Endothelial cell of umbilical vein (primary cell): ENCODE results near the gene MIX23. TPM values are rescaled to one million over a fixed set of nuclear protein-coding genes. Genes with fewer than 3 reads are reported as not detected.

ENCODE experiments used
- BruUV-seq: library from RNA; stranded (reverse); fragments of 400-500 nt; replicated peaks from 2 replicates; lab custom pipeline; 2021; lab: Mats Ljungman, UMichigan
- CTCF ChIA-PET: fragments of 300-600, 350-600 bp; sonication (Branson Sonifier 250); formaldehyde crosslinking; loops from one replicate; lab custom pipeline; 2021; ENCODE audit warnings: antibody characterized with exemption, inconsistent platforms; lab: Charles Lee
- POLR2A ChIA-PET: fragments of 300-600, 350-600 bp; sonication (Branson Sonifier 250); formaldehyde crosslinking; loops from one replicate; lab custom pipeline; 2021; ENCODE audit warnings: antibody characterized with exemption, inconsistent platforms; lab: Charles Lee
- DNase-seq: peaks from one replicate; pipeline ENCODE4 v3.0.0-alpha.2; 2011; ENCODE audit warnings: low read depth, low spot score
- FAIRE-seq: peaks from 2 replicates; lab custom pipeline; 2011; peaks lifted over from hg19 to GRCh38; lab: Jason Lieb, UNC
- H2AFZ ChIP-seq: 2 replicates; pipeline ENCODE4 v1.6.0; 2012; ENCODE audit warnings: low read depth, low read length, control low read depth, inconsistent platforms
- H3K27ac ChIP-seq: 2 replicates; pipeline ENCODE4 v1.5.1; 2011; ENCODE audit warnings: low read depth, mild to moderate bottlenecking, control low read depth, low read length, moderate library complexity; ENCODE audit not compliant: insufficient read depth
- H3K27me3 ChIP-seq, 2 experiments: 2 replicates each; pipeline versions ENCODE4 v1.6.0 to v1.6.1; 2011; ENCODE audit warnings: low read length in 2 of 2, mixed read lengths in 1 of 2; ENCODE audit not compliant: control insufficient read depth in 2 of 2, insufficient read depth in 2 of 2
- H3K36me3 ChIP-seq, 2 experiments: 2 replicates in 1 of 2; 3 replicates in 1 of 2; pipeline ENCODE4 v1.5.1; 2011; ENCODE audit warnings: low read length in 2 of 2, mild to moderate bottlenecking in 1 of 2, moderate library complexity in 1 of 2; ENCODE audit not compliant: control insufficient read depth in 2 of 2, insufficient read depth in 2 of 2; ENCODE audit errors: extremely low read depth in 1 of 2
- H3K4me1 ChIP-seq: 3 replicates; pipeline ENCODE4 v1.5.1; 2011; ENCODE audit warnings: mild to moderate bottlenecking, low read length; ENCODE audit not compliant: control insufficient read depth, insufficient read depth; ENCODE audit errors: extremely low read depth
- H3K4me2 ChIP-seq: 2 replicates; pipeline ENCODE4 v1.6.1; 2011; ENCODE audit warnings: low read length, control low read depth, mixed read lengths; ENCODE audit not compliant: insufficient read depth
- H3K4me3 ChIP-seq, 3 experiments: fragments of 200-600 bp in 1 of 3; sonication (generic), shearing (Covaris generic) in 1 of 3; replicated peaks in 1 of 3; 2 replicates each; pipeline ENCODE4 v1.5.1; 2011 to 2016; ENCODE audit warnings: control low read depth in 3 of 3, low read length in 3 of 3, mild to moderate bottlenecking in 2 of 3, inconsistent platforms in 1 of 3, low read depth in 1 of 3, moderate library complexity in 1 of 3; ENCODE audit not compliant: insufficient read depth in 1 of 3
- H3K79me2 ChIP-seq: 2 replicates; pipeline ENCODE4 v1.6.0; 2012; ENCODE audit warnings: low read length, inconsistent platforms; ENCODE audit not compliant: control insufficient read depth, insufficient read depth
- H3K9ac ChIP-seq: replicated peaks from 2 replicates; pipeline ENCODE3; 2011; ENCODE audit warnings: low read length, control low read depth; ENCODE audit not compliant: insufficient read depth; ENCODE audit errors: extremely low read depth
- H3K9me1 ChIP-seq: replicated peaks from 3 replicates; pipeline ENCODE4 v1.6.0; 2011; ENCODE audit warnings: mild to moderate bottlenecking, low read length; ENCODE audit not compliant: control insufficient read depth, insufficient read depth; ENCODE audit errors: extremely low read depth
- H3K9me3 ChIP-seq: replicated peaks from 2 replicates; pipeline ENCODE4 v1.5.1; 2012; ENCODE audit warnings: low read length, inconsistent platforms; ENCODE audit not compliant: control insufficient read depth, insufficient read depth
- H4K20me1 ChIP-seq: replicated peaks from 2 replicates; pipeline ENCODE3; 2011; ENCODE audit warnings: mild to moderate bottlenecking, low read length; ENCODE audit not compliant: control insufficient read depth, insufficient read depth; ENCODE audit errors: extremely low read depth
- CTCF ChIP-seq, 2 donors: IDR thresholded peaks; 1 replicate in 1 of 2; 2 replicates in 1 of 2; pipeline ENCODE4 v1.5.1; 2011; ENCODE audit warnings: low read length in 2 of 2, mild to moderate bottlenecking in 2 of 2, moderate library complexity in 2 of 2, control low read depth in 1 of 2, inconsistent platforms in 1 of 2, low read depth in 1 of 2; ENCODE audit not compliant: insufficient read depth in 1 of 2; ENCODE audit errors: extremely low read depth in 1 of 2
- EZH2 ChIP-seq: IDR thresholded peaks from 2 replicates; pipeline ENCODE4 v1.6.1; 2012; ENCODE audit warnings: borderline replicate concordance, low read depth, mild to moderate bottlenecking, moderate library complexity, low read length, inconsistent platforms; ENCODE audit not compliant: severe bottlenecking
- FOS ChIP-seq: IDR thresholded peaks from 2 replicates; pipeline ENCODE4 v1.6.1; 2011; ENCODE audit warnings: mild to moderate bottlenecking, low read length, moderate library complexity, borderline replicate concordance; ENCODE audit not compliant: insufficient read depth
- GATA2 ChIP-seq: IDR thresholded peaks from 2 replicates; pipeline ENCODE4 v1.7.0; 2011; ENCODE audit warnings: low read depth, mild to moderate bottlenecking, moderate library complexity, mixed read lengths, low read length; ENCODE audit not compliant: insufficient read length, insufficient read depth
- JUN ChIP-seq: IDR thresholded peaks from 2 replicates; pipeline ENCODE4 v1.6.1; 2011; ENCODE audit warnings: borderline replicate concordance, low read depth; ENCODE audit not compliant: insufficient read length, insufficient read depth
- MAX ChIP-seq: IDR thresholded peaks from 2 replicates; pipeline ENCODE4 v1.6.1; 2011; ENCODE audit not compliant: insufficient read depth, insufficient read length
- MYC ChIP-seq: IDR thresholded peaks from one replicate; pipeline ENCODE4 v1.6.1; 2011; ENCODE audit warnings: mild to moderate bottlenecking, low read depth, low read length
- POLR2A ChIP-seq: IDR thresholded peaks from 2 replicates; pipeline ENCODE4 v1.6.1; 2012; ENCODE audit warnings: low read depth, mild to moderate bottlenecking, control low read depth, low read length
- POLR2AphosphoS5 ChIP-seq: IDR thresholded peaks from 2 replicates; pipeline ENCODE4 v1.6.1; 2012; ENCODE audit warnings: low read depth, mild to moderate bottlenecking, control low read depth, low read length, moderate library complexity; ENCODE audit not compliant: insufficient read depth
- dilution Hi-C: fragments of 300-500 bp; cut with MboI; formaldehyde crosslinking; loops from one replicate; pipeline ENCODE4 v1.15.0; 2019; ENCODE audit warnings: low sequenced_read_pairs; ENCODE audit not compliant: extremely low pct_ligation_motif_present
- intact Hi-C: fragments of 100-400 bp; cut with micrococcal nuclease; formaldehyde crosslinking; loops from one replicate; pipeline ENCODE4 v1.10.0; 2022
- polyA plus RNA-seq, 4 experiments: library from polyadenylated mRNA; depleted of rRNA in 3 of 4; stranded (reverse) in 3 of 4; unstranded in 1 of 4; fragments of >200 nt; gene quantifications; 2 replicates each; pipeline versions ENCODE4 v1.2.1 to v1.2.3, GENCODE V29; 2011 to 2012; ENCODE audit warnings: missing spikeins in 1 of 4
- total RNA-seq: library from RNA; stranded (reverse); gene quantifications from 2 replicates; pipeline ENCODE4 v1.2.3, GENCODE V29; 2021

The MIX23 gene
- total and polyA plus RNA-seq, 2 donors (not counting 3 experiments of a cell fraction or from before 2014, with no cell fraction given): 4.5 to 53.5 TPM

DNA sequence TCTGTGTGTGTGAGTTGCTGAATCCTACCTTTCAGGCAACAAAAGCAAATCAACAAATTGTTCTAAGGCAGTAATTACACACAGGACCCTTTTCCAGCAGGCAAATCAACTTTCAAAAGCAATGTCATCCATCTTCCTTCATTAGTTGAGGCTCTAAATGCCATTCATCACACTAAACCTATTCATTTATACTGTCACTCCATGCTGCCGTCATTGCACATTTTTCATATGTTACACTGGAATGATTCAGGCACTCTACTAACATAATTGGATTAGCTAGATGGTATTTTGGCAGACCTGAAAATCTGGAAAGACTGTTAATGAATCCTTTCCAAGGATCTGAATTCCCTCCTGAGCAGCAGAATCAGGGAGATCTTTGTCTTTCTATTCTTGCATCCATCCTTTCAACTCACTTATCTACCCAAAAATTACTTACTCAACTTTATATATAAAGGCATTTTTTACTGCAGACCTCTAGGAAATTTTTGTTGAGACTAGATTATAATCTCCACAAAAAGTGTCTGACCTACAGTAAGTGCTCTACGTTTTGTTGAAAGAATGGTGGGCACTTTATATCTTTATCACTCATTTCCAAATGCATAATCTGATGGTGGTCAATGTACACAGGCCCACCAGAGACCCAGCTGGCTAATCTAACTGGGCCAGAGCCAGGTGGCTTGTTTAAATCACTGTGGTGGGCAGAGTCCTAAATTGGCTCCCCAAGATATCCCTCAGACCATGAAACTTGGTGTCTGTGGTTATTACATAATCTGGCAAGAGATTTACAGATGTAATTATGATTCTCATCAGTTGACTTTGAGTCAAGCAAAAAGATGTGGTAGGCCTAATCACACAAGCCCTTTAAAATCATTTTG lies 25.0 kb downstream of the MIX23 start:
- H2AFZ ChIP-seq: no peak overlapping the region
- no peak overlapping the region for H3K4me2 ChIP-seq
- H3K27me3 ChIP-seq: no peaks in the 10 kb centered on the region
- CTCF ChIA-PET: no interaction called here
- H3K9me1 ChIP-seq: no peaks in the 10 kb centered on the region
- no peaks in the 10 kb centered on the region for H3K4me1 ChIP-seq
- H3K36me3 ChIP-seq: peaks cover 0 to 3% of the 10 kb centered on the region in 2 experiments
- no peaks in the 10 kb centered on the region for H4K20me1 ChIP-seq
- dilution Hi-C loops: no loop called here
- no peak overlapping the region for H3K4me3 ChIP-seq
- DNase-seq (no peak), FAIRE-seq (no peak)
- intact Hi-C loops: no loop called here
- no peaks in the 10 kb centered on the region for H3K9me3 ChIP-seq
- BruUV-seq: no TSS peak
- H3K27ac ChIP-seq: no peak overlapping the region
- POLR2A ChIA-PET: no interaction called here
- H3K9ac ChIP-seq: no peak overlapping the region
- H3K79me2 ChIP-seq: no peaks in the 10 kb centered on the region
- TF ChIP-seq POLR2AphosphoS5: no peak
- no peak for TF ChIP-seq POLR2A
- TF ChIP-seq GATA2: no peak
- no peak for TF ChIP-seq MYC
- TF ChIP-seq EZH2: no peak
- no peak for TF ChIP-seq FOS
- no peak for TF ChIP-seq JUN
- no peak for TF ChIP-seq MAX
- TF ChIP-seq CTCF (IDR thresholded peaks at IDR 0.05; ENCODE audit: extremely low read depth in 1 of 2, insufficient read depth in 1 of 2, low read depth in 1 of 2, low read length in 2 of 2): no peak
